Upper lobe of right lung (tissue), 1 donor: ENCODE results near the gene MERTK. TPM values are rescaled to one million over a fixed set of nuclear protein-coding genes. Genes with fewer than 3 reads are reported as not detected.

ENCODE experiments used
- ATAC-seq: fragments of 200-7000 bp; cut with Tn5 transposase; one replicate; pipeline ENCODE4 v1.9.1; 2020; ENCODE audit warnings: mild to moderate bottlenecking, moderate library complexity
- DNase-seq: peaks from one replicate; pipeline ENCODE4 v3.0.0-alpha.2; 2020
- H3K27ac ChIP-seq: fragments of 200-600 bp; one replicate; pipeline ENCODE4 v1.8.0; 2022
- H3K27me3 ChIP-seq: fragments of 200-600 bp; one replicate; pipeline ENCODE4 v1.8.0; 2022; ENCODE audit warnings: mild to moderate bottlenecking
- H3K36me3 ChIP-seq: fragments of 200-600 bp; one replicate; pipeline ENCODE4 v1.8.0; 2022
- H3K4me1 ChIP-seq: fragments of 200-600 bp; one replicate; pipeline ENCODE4 v1.8.0; 2022
- H3K4me3 ChIP-seq: fragments of 200-600 bp; one replicate; pipeline ENCODE4 v1.8.0; 2022; ENCODE audit warnings: mild to moderate bottlenecking
- H3K9me3 ChIP-seq: fragments of 200-600 bp; one replicate; pipeline ENCODE4 v1.8.0; 2022
- CTCF ChIP-seq: fragments of 200-600 bp; IDR thresholded peaks from one replicate; pipeline ENCODE4 v1.8.0; 2022; ENCODE audit warnings: antibody characterized with exemption
- intact Hi-C: fragments of 100-400 bp; cut with DNase I; formaldehyde crosslinking; loops from one replicate; pipeline ENCODE4 v1.11.0; 2022
- total RNA-seq: library from RNA; stranded (reverse); fragmentation: NEBNext Ultra II Directional; extraction: Animal tissue kit (Norgen Biotek cat#: 25700); gene quantifications from one replicate; pipeline ENCODE4 v1.2.1, GENCODE V29; 2021
- donor health status: DM: no; HTN: yes; CAD: no; lungs with severe emphysema.

Gene MERTK
- total RNA-seq, 1 donor from 2014 or later = 17.3 TPM

DNA sequence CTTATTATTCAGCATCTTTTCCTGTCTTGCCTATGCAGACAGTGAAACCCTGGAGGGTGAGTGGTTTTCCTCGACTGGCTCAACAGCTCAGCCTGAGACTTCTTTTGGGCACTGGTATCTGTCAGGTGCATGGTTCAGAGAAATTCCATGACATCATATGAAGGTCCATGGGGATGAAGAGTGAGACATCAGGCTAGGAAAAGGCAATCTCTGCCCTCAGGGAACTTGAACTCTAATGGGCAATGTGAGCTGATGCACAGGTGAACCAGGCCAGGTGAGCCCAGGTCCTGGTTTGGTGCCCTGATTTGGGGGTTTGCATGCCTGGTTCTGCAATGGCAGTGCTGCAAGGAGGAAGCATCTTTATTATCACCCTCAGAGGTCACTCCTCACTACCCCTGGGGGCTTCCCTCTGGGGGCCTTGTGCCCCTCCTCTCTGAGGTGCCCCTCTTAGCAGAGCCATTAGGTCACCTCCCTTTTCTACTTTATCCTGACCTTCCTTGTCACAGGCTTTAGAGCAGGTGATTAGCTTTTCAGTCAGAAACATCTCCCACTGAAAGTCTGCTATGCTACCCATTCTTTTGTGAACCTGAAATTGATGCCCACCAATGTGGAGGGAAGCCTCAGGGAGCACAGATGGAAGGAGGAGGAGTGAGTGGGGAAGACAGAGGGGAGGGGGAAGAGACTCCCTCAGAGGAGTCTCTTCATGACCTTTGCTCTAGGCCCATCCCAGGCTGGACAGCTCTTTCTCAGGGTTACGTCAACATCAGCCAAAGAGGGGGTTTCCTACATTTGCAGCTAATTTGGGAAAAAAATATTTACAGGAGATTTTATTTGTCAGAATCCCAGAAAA, 47.3 kb downstream of the MERTK start:
- no peak for TF ChIP-seq CTCF
- H3K9me3 ChIP-seq = no peaks in the 10 kb centered on the region
- intact Hi-C loops = no loop called here
- peaks cover 13% of the 10 kb centered on the region for H3K4me1 ChIP-seq
- H3K27me3 ChIP-seq = no peaks in the 10 kb centered on the region
- peak overlapping the region; percentile 55 for H3K27ac ChIP-seq
- H3K4me3 ChIP-seq = no peak overlapping the region
- DNase-seq = no peak
- no peak for ATAC-seq
- peaks cover 9% of the 10 kb centered on the region for H3K36me3 ChIP-seq

DNA sequence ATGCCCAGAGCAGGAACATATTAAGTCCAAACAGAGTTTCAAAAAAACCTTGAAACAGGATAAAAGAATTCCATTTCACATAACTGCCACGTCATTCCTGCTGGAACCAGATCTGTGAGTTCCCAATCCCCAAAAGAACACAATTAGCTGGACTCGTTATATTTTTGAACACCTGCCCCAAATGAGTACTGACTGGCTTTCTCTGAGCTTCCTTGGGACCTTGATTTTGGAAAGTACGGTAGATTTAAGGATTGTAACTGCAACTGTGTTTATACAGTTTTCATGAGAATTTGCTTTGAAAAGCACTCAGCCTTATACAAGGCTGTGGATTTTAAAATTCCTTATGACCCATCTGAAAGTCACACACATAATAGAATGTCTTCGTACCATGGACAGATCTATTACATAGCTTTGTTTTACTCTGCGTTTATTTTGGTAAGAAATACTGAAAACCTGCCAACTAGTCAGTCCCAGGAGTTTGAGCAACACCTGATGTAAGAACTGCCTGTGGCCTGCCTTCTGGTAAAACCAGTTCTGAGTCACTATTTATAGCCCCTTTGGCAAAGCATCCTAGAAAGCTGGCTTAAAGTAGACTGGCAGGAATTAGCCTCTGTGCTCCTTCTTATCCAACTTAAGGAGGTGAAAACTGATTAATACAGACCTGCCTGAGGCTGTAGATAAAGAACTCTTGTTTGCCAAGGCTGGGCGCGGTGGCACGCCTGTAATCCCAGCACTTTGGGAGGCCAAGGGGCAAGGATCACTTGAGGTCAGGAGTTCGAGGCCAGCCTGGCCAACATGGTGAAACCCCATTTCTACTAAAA, 48.1 kb downstream of the MERTK start:
- DNase-seq = peak; percentile 78

GRCh38 chr2:111947219-111947618, 48.8 kb downstream of the MERTK start:
- no peaks in the 10 kb centered on the region for H3K9me3 ChIP-seq
- H3K4me3 ChIP-seq = no peak overlapping the region
- H3K4me1 ChIP-seq = peaks cover 13% of the 10 kb centered on the region
- no peak for DNase-seq
- intact Hi-C loops = no loop called here
- H3K27ac ChIP-seq = peak overlapping the region; percentile 6
- H3K36me3 ChIP-seq = peaks cover 9% of the 10 kb centered on the region
- no peak for ATAC-seq
- H3K27me3 ChIP-seq = no peaks in the 10 kb centered on the region
- TF ChIP-seq CTCF = no peak

More for the DNA sequence above, 48.1 kb downstream of the MERTK start:
- Histone ChIP-seq H3K36me3 (peaks cover 9% of the 10 kb centered on the region), H3K4me1 (peaks cover 13% of the 10 kb centered on the region), H3K27me3 (no peaks in the 10 kb centered on the region), H3K27ac (peak overlapping the region; percentile 55), H3K9me3 (no peaks in the 10 kb centered on the region), H3K4me3 (no peak overlapping the region)
- TF ChIP-seq CTCF = no peak
- peak; percentile 93 for ATAC-seq
- intact Hi-C loops = no loop called here

DNA sequence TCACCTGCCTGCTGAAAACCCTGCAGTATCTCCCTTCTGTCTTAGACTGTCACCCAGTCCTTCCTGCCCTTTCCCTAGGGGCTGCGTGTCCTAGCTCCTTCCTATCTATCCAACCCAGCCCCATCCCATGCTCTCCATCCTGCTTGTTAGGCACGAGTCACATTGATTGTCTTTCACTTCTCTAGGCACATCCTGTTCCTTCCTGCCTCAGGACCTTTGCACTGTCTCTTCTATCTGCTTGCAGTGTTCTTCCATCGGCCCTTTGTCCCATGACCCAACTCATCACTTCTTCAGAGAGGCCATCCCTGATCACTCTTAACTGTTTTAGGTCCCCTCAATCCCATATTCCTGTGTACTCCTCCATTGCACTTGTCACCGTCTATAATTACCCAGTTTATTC, 50.4 kb downstream of the MERTK start:
- no peaks in the 10 kb centered on the region for H3K9me3 ChIP-seq
- intact Hi-C loops = no loop called here
- H3K4me3 ChIP-seq = no peak overlapping the region
- H3K27ac ChIP-seq = no peak overlapping the region
- no peak for DNase-seq
- peaks cover 9% of the 10 kb centered on the region for H3K36me3 ChIP-seq
- no peak for TF ChIP-seq CTCF
- no peaks in the 10 kb centered on the region for H3K27me3 ChIP-seq
- peaks cover 13% of the 10 kb centered on the region for H3K4me1 ChIP-seq
- no peak for ATAC-seq

DNA sequence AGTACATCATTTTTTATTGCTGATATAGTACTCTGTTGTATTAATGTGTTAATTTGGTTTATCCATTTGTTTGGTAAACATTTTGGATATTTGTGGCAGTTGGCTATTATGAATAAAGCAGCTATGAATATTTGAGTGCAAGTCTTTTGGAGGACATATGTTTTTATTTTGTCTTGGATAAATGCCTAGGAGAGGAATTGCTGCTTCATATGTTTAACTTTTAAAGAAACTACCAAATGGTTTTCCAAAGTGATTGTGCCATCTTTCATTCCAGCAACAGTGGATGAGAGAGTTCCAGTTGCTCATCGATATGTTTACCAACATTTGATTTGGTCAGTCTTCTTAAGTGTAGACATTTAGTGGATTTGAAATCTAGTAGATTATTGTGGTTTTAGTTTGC, 51.8 kb downstream of the MERTK start:
- DNase-seq (no peak), ATAC-seq (no peak)
- H3K4me3 ChIP-seq = no peak overlapping the region
- H3K9me3 ChIP-seq = no peaks in the 10 kb centered on the region
- H3K36me3 ChIP-seq = peaks cover 9% of the 10 kb centered on the region
- H3K4me1 ChIP-seq = peaks cover 13% of the 10 kb centered on the region
- intact Hi-C loops = no loop called here
- TF ChIP-seq CTCF = no peak
- no peaks in the 10 kb centered on the region for H3K27me3 ChIP-seq
- no peak overlapping the region for H3K27ac ChIP-seq
